ENCODE data around the gene TEC.

DNA sequence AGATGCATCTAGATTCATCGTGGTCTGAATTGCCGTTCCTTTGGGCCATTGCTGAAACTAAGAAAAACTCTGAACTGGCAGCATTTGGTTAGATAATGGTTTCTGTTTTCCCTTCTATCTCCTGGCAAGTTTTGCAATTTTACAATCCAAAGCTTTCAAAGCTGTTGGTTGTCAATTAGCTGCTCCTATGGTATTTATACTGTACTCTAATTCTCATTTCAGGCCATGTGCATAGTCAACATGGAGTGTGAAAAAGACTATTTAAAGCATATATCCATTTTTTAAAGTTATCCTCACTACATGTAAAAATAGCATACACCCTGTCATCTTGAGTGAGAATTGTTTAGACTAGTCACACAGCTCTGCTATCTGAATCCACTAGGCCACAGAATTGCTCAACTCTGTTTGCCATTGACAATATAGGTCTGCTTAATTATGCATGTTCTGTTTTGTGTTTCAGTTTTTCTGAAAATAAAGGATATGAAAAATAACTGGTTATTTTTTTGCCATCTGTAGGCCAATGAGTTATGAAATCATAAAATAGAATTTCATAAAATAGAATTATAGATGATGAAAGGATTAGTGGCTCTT is 27.7 kb upstream of the TEC start:
- TF ChIP-seq, protein P1, sequence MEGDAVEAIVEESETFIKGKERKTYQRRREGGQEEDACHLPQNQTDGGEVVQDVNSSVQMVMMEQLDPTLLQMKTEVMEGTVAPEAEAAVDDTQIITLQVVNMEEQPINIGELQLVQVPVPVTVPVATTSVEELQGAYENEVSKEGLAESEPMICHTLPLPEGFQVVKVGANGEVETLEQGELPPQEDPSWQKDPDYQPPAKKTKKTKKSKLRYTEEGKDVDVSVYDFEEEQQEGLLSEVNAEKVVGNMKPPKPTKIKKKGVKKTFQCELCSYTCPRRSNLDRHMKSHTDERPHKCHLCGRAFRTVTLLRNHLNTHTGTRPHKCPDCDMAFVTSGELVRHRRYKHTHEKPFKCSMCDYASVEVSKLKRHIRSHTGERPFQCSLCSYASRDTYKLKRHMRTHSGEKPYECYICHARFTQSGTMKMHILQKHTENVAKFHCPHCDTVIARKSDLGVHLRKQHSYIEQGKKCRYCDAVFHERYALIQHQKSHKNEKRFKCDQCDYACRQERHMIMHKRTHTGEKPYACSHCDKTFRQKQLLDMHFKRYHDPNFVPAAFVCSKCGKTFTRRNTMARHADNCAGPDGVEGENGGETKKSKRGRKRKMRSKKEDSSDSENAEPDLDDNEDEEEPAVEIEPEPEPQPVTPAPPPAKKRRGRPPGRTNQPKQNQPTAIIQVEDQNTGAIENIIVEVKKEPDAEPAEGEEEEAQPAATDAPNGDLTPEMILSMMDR (optimal IDR thresholded peaks at IDR 0.05 in 1 of 3, IDR thresholded peaks at IDR 0.05 in 1 of 3, conservative IDR thresholded peaks at IDR 0.05 in 1 of 3; ENCODE audit: extremely low read depth in 1 of 3, insufficient read depth in 2 of 3, low read length in 3 of 3), result no peak
- TF ChIP-seq EZH2 (IDR thresholded peaks at IDR 0.05; ENCODE audit: low read length), result no peak

All from keratinocyte (primary cell).